ENCODE results near the gene STK32B.

STK32B gene

DNA sequence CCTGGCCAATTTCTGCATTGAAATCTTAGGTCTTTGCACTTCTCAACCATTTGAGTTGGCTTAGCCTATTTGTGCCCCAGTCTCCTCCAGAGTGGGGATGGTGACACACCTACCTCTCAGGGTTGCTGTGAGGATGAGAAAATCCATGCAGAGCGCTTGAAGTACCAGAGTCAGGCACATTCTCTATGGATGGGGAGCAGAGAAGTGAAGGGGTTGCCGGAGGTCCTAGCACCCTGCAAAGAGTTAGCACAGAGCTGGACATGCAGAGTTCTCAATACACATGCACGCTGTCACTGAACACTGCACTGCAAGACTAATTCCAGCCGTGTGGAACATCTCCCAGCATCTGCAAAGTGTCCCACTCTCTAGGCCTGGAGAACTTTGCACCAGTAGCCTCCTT, 2.6 kb upstream of the STK32B start:
- DNase-seq = no peak
- TF ChIP-seq, protein P1, sequence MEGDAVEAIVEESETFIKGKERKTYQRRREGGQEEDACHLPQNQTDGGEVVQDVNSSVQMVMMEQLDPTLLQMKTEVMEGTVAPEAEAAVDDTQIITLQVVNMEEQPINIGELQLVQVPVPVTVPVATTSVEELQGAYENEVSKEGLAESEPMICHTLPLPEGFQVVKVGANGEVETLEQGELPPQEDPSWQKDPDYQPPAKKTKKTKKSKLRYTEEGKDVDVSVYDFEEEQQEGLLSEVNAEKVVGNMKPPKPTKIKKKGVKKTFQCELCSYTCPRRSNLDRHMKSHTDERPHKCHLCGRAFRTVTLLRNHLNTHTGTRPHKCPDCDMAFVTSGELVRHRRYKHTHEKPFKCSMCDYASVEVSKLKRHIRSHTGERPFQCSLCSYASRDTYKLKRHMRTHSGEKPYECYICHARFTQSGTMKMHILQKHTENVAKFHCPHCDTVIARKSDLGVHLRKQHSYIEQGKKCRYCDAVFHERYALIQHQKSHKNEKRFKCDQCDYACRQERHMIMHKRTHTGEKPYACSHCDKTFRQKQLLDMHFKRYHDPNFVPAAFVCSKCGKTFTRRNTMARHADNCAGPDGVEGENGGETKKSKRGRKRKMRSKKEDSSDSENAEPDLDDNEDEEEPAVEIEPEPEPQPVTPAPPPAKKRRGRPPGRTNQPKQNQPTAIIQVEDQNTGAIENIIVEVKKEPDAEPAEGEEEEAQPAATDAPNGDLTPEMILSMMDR (IDR thresholded peaks at IDR 0.05) = no peak
- Mint-ChIP-seq H3K9me3 (peaks cover 13% of the 10 kb centered on the region), H3K4me3 (no peak overlapping the region), H3K27me3 (ENCODE audit: low read depth, poor library complexity) (peaks cover 52% of the 10 kb centered on the region), H3K36me3 (ENCODE audit: low read depth) (no peaks in the 10 kb centered on the region), H3K4me1 (peaks cover 8% of the 10 kb centered on the region), H3K27ac (no peak overlapping the region)

DNA sequence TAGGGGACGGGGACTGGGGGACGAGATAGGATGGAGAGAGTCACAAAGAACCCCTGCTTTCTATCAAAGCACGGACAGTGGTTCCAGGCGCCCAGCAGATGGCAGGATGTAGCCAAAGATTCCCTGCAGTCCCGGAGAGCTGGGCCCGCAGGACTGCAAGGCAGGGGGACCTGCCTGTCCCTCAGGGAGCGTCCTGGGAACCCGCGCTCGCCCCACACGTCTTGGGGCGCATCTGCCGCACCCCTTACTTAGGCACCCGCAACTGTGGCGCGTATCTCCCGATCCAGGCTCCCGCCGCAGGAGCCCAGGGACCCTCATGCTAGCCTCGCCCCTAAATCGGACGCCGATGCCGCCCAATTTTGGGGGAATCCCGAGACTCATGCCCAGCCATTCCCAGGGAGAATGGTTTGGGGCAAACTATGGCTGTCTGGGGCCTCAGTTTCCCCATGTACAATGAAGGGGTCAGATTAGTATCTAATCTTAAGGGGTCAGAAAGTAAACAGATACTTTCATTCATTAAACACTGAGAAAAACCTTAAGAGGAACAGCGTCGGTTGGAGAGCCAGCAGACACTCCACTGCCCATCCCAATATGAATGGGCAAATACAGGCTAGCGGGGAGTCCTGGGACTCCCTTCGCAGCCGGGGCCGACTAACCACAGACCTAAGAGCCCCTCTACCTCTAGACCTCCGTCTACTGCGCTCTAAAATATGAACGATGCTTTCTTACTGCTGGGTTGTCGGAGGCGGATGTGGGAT, 581 bp upstream of the STK32B start:
- peaks cover 64% of the 10 kb centered on the region for H3K27me3 Mint-ChIP-seq (ENCODE audit: low read depth, poor library complexity)
- no peak overlapping the region for H3K27ac Mint-ChIP-seq
- peaks cover 8% of the 10 kb centered on the region for H3K4me1 Mint-ChIP-seq

DNA sequence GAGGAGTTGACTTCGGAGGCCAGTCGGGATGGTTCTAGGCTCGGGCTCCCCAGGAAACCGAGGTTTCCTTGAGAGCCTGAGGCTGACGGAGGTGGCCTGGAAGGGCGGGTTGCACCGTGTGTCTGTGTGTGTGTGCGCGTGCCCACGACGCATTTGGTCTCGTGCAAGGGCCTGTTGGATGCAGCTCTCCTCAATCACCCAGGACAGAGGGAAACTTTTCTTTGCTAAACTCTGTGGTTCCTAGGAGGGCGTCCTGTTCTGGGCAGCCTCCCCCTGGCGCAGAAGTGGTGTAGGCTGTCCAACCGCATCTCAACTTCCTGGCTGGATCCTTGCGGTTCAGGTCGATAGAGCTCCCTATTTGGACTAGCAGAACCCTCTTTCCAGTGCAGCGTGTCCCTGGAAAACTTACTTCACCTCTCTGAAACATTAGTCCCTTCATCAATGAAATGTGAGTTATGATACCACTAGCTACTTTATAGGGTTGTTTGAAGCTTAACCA, 973 bp downstream of the STK32B start:
- peaks cover 56% of the 10 kb centered on the region for H3K27me3 Mint-ChIP-seq (ENCODE audit: low read depth, poor library complexity)
- TF ChIP-seq, protein P1 (IDR thresholded peaks at IDR 0.05) = no peak
- no peaks in the 10 kb centered on the region for H3K9me3 Mint-ChIP-seq
- H3K27ac Mint-ChIP-seq = no peak overlapping the region
- H3K36me3 Mint-ChIP-seq (ENCODE audit: low read depth) = no peaks in the 10 kb centered on the region
- H3K4me3 Mint-ChIP-seq = peak overlapping the region; percentile 85
- H3K4me1 Mint-ChIP-seq = peaks cover 8% of the 10 kb centered on the region
- DNase-seq = no peak

More for the DNA sequence above, 581 bp upstream of the STK32B start:
- DNase-seq = peak; percentile 76
- Mint-ChIP-seq H3K9me3 (peaks cover 8% of the 10 kb centered on the region), H3K36me3 (ENCODE audit: low read depth) (no peaks in the 10 kb centered on the region), H3K4me3 (peak overlapping the region; percentile 85)
- TF ChIP-seq, protein P1 (IDR thresholded peaks at IDR 0.05) = peak; percentile 57

DNA sequence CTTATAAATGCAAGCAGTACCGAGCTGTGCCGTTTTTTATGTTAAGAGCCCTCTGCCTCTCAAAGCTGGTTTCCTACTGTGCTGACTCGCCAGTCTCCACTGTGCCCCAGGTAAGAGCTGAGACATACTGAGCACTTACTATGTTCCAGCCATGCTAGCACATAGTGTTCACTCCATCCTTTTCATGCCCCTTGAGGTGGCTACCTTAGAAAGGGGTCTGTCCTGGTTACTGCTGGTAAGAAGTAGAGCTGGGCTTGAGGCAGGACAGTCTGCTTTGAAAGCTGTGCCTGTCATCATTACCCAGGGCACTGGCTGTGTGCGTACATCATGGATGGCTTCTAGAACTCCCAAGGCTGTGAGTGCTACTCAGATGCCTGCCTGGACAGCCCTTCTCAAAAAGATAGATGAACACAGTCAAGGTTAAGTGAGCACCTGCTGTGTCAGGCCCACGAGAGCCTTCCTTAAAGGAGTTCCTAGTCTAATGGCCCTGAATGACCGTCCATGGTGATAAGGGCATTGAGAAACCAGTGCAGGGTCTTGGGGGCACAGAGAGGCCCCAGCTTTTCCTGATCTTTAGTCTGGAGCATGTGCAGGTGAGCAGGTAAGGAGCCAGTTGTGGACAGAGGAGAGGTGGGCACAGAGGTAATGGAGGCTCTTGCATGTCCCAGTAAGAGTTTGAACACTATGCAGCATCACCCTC, 1.6 kb downstream of the STK32B start:
- Mint-ChIP-seq H3K27me3 (ENCODE audit: low read depth, poor library complexity) (peaks cover 50% of the 10 kb centered on the region), H3K36me3 (ENCODE audit: low read depth) (no peaks in the 10 kb centered on the region), H3K27ac (no peak overlapping the region), H3K4me3 (peak overlapping the region; percentile 85), H3K4me1 (peaks cover 8% of the 10 kb centered on the region), H3K9me3 (no peaks in the 10 kb centered on the region)
- TF ChIP-seq, protein P1 (IDR thresholded peaks at IDR 0.05) = no peak
- no peak for DNase-seq

DNA sequence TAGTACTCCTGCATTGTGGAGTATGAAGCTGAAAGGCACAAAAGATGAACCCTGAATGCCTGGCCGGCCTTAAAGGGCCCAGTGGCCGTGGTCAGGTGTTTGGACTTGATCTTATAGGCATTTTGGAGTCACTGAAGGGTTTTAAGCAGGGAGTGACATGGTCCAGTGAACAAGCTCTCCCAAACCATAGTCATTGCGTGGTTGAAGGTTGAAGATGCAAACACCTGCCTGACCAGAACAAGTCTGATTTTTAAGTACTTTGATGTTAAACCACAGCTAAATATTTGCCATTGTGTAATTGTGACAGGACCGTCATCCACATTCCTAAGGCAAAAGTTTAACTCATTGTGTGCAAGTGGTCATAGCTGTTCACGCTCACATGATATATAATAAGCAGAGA, 3.3 kb downstream of the STK32B start:
- H3K27me3 Mint-ChIP-seq (ENCODE audit: low read depth, poor library complexity) = peaks cover 53% of the 10 kb centered on the region
- TF ChIP-seq, protein P1 (IDR thresholded peaks at IDR 0.05) = no peak
- H3K36me3 Mint-ChIP-seq (ENCODE audit: low read depth) = no peaks in the 10 kb centered on the region
- H3K4me1 Mint-ChIP-seq = peaks cover 8% of the 10 kb centered on the region
- H3K9me3 Mint-ChIP-seq = peaks cover 6% of the 10 kb centered on the region
- no peak for DNase-seq
- H3K4me3 Mint-ChIP-seq = no peak overlapping the region
- no peak overlapping the region for H3K27ac Mint-ChIP-seq

Measured in nephron progenitor cell (in vitro differentiated cells).